Skin of body (tissue), 2 donors: ENCODE results near the gene MAST4. TPM values are rescaled to one million over a fixed set of nuclear protein-coding genes. Genes with fewer than 3 reads are reported as not detected.
A peak's percentile ranks its signal among the peaks of the same experiment; 100 is the strongest.
"Not testable (repeated sequence)": the region's sequence is repeated elsewhere in the genome, so short reads cannot be mapped to it uniquely, and the experiment has no call there.

Source experiments
- DNase-seq: peaks from one replicate; lab custom pipeline; 2025; lab: John Stamatoyannopoulos, UW
- total RNA-seq: library from RNA; depleted of rRNA; stranded (reverse); fragments of >200 nt; gene quantifications from one replicate; pipeline ENCODE4 v1.2.3, GENCODE V29; 2014

Gene MAST4
- total RNA-seq, 1 donor from 2014 or later = 39.6 TPM

GRCh38 chr5:67153292-67153691 is 557.1 kb downstream of the MAST4 start:
- no peak for DNase-seq

- DNase-seq = no peak
Measured at GRCh38 chr5:67154556-67155206, 558.5 kb downstream of the MAST4 start.

- no peak for DNase-seq
Measured at GRCh38 chr5:67156976-67157583, 560.9 kb downstream of the MAST4 start.

- DNase-seq = no peak
Measured at GRCh38 chr5:67160272-67160671, 564.1 kb downstream of the MAST4 start.

- DNase-seq = no peak
Measured at GRCh38 chr5:67160985-67161384, 564.8 kb downstream of the MAST4 start.

GRCh38 chr5:67161767-67162166 is 565.6 kb downstream of the MAST4 start:
- DNase-seq = no peak

- DNase-seq = no peak
Measured at GRCh38 chr5:67163231-67163756, 567.1 kb downstream of the MAST4 start.

GRCh38 chr5:67163863-67164595 is 567.8 kb downstream of the MAST4 start:
- no peak for DNase-seq

GRCh38 chr5:67164856-67165525 is 568.8 kb downstream of the MAST4 start:
- no peak for DNase-seq

- DNase-seq = peak; percentile 59
Measured at GRCh38 chr5:67165526-67166459, 569.6 kb downstream of the MAST4 start.

GRCh38 chr5:67166460-67167285 is 570.5 kb downstream of the MAST4 start:
- DNase-seq = no peak

- DNase-seq = no peak
Measured at GRCh38 chr5:67168069-67168468, 571.9 kb downstream of the MAST4 start.

- no peak for DNase-seq
Measured at GRCh38 chr5:67170767-67171166, 574.6 kb downstream of the MAST4 start.

GRCh38 chr5:67173351-67173750 is 577.2 kb downstream of the MAST4 start:
- not testable (repeated sequence) for DNase-seq

GRCh38 chr5:67173959-67174358 is 577.8 kb downstream of the MAST4 start:
- DNase-seq = no peak

- DNase-seq = no peak
Measured at GRCh38 chr5:67176936-67177335, 580.7 kb downstream of the MAST4 start.

- no peak for DNase-seq
Measured at GRCh38 chr5:67178085-67178484, 581.9 kb downstream of the MAST4 start.

- no peak for DNase-seq
Measured at GRCh38 chr5:67178966-67179365, 582.8 kb downstream of the MAST4 start.

- DNase-seq = no peak
Measured at GRCh38 chr5:67179697-67180361, 583.6 kb downstream of the MAST4 start.
